ENCODE data around the gene UBE2E1.
A peak's percentile ranks its signal among the peaks of the same experiment; 100 is the strongest.

Gene UBE2E1

DNA sequence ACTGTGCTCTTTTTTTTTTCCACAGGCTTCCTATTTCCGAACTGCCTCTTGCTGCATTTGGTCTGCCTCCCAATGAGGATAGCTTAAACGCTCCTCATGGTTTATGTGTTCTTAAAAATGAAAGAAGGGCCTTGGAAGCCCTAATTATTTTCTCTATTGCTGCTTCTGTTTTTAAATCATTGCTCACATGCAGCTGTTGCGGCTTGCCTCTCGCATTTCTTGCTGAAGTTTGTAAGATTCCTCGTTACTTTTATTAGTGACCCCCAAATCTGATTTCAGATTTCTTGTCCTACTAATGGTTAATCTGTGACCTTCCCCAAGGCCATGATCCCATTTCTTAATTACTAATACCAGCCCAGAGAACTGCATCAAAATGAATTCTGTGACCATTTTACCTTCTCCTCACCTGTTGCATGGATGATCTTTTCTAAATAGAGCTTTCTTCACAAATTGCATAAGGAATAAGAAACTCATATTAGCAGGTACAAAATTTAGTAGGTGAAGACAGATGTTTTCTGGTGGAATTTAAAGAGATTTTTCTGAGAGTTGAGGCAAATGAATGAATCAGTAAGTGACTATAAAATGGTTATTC, 1.8 kb downstream of the UBE2E1 start:
- ATAC-seq (no peak), DNase-seq (ENCODE audit: low spot score in 2 of 2) (no peak)
- Mint-ChIP-seq H3K36me3 (peaks cover 44% of the 10 kb centered on the region), H3K4me1 (peaks cover 54% of the 10 kb centered on the region), H3K9me3 (no peaks in the 10 kb centered on the region), H3K27ac (peak overlapping the region; percentile 91), H3K4me3 (peak overlapping the region; percentile 82)

DNA sequence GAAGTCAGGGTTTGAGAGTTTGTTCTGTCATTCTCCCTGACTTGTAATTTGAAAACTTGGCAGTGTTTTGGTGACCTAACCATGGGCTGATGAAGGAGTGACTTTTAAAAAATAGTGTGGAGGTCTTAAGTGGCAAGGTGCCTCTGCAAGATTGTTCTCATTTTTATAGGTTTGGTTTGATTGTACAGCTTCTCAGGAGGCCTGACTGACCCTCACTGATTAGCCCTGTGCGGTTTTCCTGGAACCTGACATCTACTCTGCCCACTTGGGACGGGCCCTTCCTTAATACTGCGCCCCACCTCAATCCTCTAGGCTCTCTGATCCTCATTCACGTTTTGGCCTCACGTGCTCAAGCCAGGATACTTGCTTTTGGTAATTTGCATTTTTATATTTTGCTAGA, 2.8 kb downstream of the UBE2E1 start:
- Mint-ChIP-seq H3K4me3 (peak overlapping the region; percentile 82), H3K9me3 (no peaks in the 10 kb centered on the region), H3K27ac (peak overlapping the region; percentile 91), H3K36me3 (peaks cover 46% of the 10 kb centered on the region), H3K4me1 (peaks cover 58% of the 10 kb centered on the region)
- ATAC-seq (no peak), DNase-seq (ENCODE audit: low spot score in 2 of 2) (no peak)

DNA sequence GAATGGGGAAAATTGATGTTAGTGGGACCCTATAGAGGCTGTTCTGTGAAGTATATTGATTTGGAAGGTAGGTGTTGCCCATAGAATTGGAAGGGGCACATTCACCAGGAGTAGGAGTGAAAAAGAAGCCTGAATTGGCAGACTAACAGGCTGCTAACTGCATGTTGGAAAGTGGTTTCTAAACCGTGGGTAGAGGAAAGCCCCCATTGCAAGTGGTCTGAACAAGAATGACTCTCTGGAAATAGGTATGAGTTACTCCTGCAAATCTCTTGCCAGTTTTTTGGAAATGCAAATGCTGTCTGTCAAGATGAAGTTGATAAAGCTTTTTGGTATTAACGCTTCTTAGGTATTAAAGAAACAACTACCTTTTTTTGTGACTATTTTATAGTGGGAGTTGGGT, 3.5 kb downstream of the UBE2E1 start:
- Mint-ChIP-seq H3K9me3 (no peaks in the 10 kb centered on the region), H3K4me1 (peaks cover 58% of the 10 kb centered on the region), H3K4me3 (peak overlapping the region; percentile 82), H3K36me3 (peaks cover 46% of the 10 kb centered on the region), H3K27ac (peak overlapping the region; percentile 97)
- DNase-seq (ENCODE audit: low spot score in 2 of 2) (no peak), ATAC-seq (peak; percentile 35)

DNA sequence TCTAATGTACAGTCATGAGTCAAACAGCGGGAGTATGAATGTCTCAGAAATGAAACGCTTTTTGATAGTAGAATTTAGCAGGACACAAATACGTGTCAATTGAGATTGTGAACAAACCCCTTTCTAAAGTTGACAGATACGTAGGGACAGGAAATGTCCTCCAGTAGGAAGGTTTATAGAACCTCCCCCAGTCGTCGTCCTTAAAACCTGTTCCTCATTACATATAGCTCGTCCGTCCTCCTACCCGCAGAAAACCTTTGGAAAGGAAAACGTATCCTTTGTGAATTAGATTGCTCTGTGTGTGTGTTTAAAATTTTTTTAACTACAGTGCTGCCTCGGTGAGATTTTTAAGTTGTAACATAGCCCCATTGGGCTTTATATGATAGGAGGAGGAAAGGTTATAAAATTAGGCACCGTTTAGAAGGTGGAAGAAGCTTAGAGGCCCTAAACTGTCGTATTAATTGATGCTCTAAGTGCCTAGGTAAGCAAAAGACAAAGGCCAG, 4.1 kb downstream of the UBE2E1 start:
- Mint-ChIP-seq H3K4me3 (peak overlapping the region; percentile 82), H3K4me1 (peaks cover 58% of the 10 kb centered on the region), H3K9me3 (no peaks in the 10 kb centered on the region), H3K27ac (peak overlapping the region; percentile 97), H3K36me3 (peaks cover 46% of the 10 kb centered on the region)
- ATAC-seq (no peak), DNase-seq (ENCODE audit: low spot score in 2 of 2) (no peak)

DNA sequence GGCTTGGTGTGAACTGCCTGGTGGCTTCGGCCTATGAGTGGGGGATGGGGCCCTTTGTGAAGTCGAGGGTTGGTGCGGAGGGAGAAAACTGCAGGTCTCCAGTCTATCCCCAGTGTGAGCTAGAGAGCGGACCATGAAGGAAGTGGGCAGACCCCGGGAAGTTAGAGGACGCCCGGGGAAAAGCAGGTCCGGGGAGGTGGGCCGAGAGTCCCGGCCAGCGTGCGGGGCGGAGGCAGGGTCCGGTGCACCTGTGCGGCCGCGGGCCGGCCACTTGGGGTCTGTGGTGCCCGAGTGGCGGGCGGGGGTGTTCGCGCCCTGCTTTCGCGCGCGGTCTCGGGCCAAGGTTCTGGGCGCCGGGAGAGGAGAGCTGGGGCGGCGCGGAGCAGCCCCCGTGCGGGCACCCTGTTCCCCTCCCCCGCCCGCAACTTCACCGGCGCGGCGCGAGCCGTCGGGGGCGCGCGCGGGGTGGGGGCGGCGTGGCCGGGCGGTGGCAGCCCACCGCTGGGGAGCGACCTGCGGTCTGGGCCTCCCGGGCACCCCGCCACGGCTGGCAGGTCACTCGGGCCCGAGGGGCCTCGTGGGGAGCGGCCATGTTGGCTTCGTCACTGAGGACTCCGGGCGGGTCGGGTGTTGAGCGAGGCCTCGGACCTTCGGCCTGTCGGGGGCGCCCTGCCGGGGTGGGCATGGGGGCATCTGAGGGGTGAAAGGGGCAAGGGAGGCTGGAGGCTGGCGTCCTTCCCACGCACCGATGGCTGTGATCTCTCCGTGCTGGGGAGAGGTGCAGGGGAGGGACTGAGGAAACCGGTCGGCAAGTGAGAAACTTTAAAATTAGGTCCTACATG, 4.8 kb downstream of the UBE2E1 start:
- Mint-ChIP-seq H3K4me1 (peaks cover 59% of the 10 kb centered on the region), H3K36me3 (peaks cover 43% of the 10 kb centered on the region), H3K9me3 (no peaks in the 10 kb centered on the region), H3K27ac (peak overlapping the region; percentile 97), H3K4me3 (peak overlapping the region; percentile 82)
- DNase-seq (ENCODE audit: low spot score in 2 of 2) = peak; percentile 46 to 81
- ATAC-seq = peak; percentile 60

DNA sequence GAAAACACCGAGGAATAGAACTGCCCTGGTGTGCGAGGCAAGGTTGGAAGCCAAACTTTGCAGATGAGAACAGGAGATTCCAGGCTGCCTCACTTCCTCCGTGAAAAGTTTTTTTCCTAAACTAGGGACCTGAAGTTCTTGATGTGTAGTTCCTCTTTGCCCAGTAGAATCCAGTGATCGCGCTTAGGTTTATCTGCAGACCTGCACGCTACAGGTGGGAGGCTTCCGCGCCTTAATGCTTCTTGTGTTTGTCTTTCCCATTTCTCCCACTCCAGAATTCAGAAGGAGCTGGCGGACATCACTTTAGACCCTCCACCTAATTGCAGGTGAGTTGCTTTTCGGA, 5.4 kb downstream of the UBE2E1 start:
- DNase-seq (ENCODE audit: low spot score in 2 of 2) (no peak), ATAC-seq (no peak)
- no peaks in the 10 kb centered on the region for H3K9me3 Mint-ChIP-seq
- H3K4me3 Mint-ChIP-seq = peak overlapping the region; percentile 82
- peaks cover 58% of the 10 kb centered on the region for H3K4me1 Mint-ChIP-seq
- peak overlapping the region; percentile 97 for H3K27ac Mint-ChIP-seq
- peaks cover 39% of the 10 kb centered on the region for H3K36me3 Mint-ChIP-seq

DNA sequence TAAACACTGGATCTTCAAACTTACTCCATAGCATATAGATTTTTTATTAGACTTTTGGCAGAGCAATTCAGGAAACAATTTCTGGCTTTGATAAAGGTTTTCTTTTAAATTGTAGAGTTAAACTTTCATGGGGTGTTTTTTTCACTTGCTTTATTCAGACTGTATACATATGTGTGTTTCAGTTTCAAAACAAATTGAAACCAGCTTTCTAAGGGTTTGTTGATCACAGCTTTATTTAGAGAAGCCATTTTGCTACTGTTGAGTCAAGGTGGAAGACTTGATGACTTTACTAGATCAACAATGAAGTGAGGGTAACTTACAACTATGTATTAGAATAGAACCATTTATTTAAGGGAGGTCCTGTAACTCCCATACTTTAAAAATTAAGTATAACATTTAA, 6.2 kb downstream of the UBE2E1 start:
- Mint-ChIP-seq H3K4me1 (peaks cover 57% of the 10 kb centered on the region), H3K27ac (peak overlapping the region; percentile 97), H3K4me3 (peak overlapping the region; percentile 82), H3K9me3 (no peaks in the 10 kb centered on the region), H3K36me3 (peaks cover 39% of the 10 kb centered on the region)
- ATAC-seq (peak; percentile 78), DNase-seq (ENCODE audit: low spot score in 2 of 2) (no peak)

DNA sequence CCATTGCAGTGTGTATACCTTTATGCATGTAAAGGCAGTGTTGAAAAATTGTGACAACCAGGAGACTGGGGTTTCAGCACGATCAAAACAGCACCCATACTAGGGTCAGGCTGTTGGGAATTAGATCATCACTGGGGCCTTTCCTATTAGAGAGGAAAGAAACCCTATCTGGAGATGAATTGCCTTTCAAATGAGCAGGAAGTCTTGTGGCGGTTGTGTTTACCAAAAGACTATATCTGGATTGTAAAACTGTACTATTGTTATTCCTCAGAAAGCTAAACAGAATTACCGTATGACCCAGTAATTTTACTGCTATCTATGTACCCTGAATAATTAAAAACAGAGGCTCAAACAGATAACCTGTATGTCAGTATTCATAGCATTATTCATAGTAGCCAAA, 10.1 kb downstream of the UBE2E1 start:
- peaks cover 38% of the 10 kb centered on the region for H3K4me1 Mint-ChIP-seq
- peak; percentile 71 for ATAC-seq

DNA sequence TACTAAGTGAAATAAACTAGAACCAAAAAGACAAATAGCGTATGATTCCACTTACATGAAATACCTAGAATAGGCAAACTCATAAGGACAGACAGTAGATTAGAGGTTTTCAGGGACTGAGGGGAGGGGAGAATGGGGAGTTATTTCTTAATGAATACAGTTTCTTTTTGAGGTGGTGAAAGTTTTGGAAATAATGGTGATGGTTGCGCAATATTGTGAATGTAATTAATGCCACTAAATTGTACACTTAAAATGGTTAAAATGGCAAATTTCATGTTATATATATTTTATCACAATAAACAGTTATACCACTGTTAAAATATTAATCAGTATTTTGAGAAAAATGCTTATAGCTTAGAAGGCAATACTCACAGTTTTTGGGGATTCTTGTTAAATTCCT, 11.0 kb downstream of the UBE2E1 start:
- no peak for ATAC-seq
- H3K4me3 Mint-ChIP-seq = no peak overlapping the region
- peaks cover 16% of the 10 kb centered on the region for H3K36me3 Mint-ChIP-seq
- peaks cover 46% of the 10 kb centered on the region for H3K4me1 Mint-ChIP-seq
- no peak for DNase-seq (ENCODE audit: low spot score in 2 of 2)
- H3K27ac Mint-ChIP-seq = no peak overlapping the region
- no peaks in the 10 kb centered on the region for H3K9me3 Mint-ChIP-seq

More for the DNA sequence above, 10.1 kb downstream of the UBE2E1 start:
- no peak overlapping the region for H3K4me3 Mint-ChIP-seq
- peaks cover 24% of the 10 kb centered on the region for H3K36me3 Mint-ChIP-seq
- no peak overlapping the region for H3K27ac Mint-ChIP-seq
- no peaks in the 10 kb centered on the region for H3K9me3 Mint-ChIP-seq
- no peak for DNase-seq (ENCODE audit: low spot score in 2 of 2)

DNA sequence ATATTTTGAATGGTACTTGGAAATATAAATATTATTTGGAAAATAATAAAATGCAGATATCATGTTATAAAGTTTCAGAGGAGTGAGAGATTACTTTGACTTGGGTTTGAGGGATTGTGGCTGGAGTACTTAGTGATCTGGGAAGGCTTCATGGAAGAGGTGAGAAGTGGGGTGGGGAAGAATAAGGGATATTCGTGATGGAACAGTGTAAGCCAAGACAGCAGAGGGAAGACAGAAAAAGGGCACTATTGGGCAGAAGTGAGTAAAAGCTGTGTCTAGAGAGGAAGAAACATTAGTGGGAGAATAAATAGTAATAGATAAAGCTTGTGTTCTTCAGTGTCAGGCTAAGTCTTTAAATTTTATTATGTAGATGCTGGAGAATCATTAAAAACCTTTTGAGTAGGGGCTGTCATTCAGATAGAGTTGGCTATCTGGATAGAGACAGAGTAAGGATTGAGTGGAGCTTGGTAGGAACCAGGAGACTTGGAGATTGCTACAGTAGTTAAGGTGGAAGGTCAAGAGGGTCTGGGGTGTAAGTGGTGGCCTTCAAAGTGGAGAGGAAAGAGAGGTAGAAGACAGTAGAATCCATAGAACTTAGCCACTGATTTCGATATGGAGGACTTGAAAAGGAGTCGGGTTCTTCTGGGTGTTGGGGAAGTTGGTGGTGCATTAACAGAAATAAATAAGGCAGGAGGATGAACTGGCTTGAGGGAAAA, 11.9 kb downstream of the UBE2E1 start:
- DNase-seq (ENCODE audit: low spot score in 2 of 2) (no peak), ATAC-seq (no peak)
- Mint-ChIP-seq H3K27ac (no peak overlapping the region), H3K4me1 (peaks cover 41% of the 10 kb centered on the region), H3K9me3 (no peaks in the 10 kb centered on the region), H3K36me3 (peaks cover 6% of the 10 kb centered on the region), H3K4me3 (no peak overlapping the region)

DNA sequence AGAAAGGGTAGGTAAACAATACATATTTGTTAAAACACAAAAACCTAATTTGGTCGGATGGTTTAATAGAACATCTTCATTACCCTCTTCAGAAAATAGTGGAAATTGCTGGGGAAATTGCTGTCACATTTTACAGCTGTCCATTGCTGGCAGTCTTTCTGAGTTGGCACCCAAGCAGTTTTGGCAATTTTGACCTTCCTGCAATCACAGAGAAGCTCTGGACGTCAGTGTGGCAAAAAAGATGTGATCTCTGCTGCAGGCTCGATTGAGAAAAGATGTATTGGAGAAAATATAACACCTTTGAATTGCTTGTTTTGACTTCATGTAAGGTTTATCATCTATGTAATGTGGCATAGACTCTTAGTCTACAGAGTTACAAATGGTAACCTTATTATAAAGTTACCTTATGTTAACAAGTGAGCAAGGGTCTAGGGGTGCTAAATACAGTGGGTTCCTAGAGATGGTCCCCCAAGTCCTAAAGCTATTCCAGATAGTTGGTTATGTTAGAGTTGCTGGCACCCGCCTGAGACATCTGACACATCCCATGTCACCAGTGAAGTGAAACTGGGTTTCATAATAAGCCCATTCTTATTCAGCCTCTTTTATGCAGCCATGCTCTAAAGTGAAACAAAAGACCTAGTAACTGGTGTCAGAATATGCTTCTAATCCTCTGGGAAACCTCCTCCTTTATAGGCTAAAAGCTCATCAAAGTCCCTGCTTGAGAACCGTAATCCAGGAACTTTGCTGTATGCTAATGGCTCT, 14.0 kb downstream of the UBE2E1 start:
- Mint-ChIP-seq H3K27ac (no peak overlapping the region), H3K36me3 (peaks cover 5% of the 10 kb centered on the region), H3K4me1 (peaks cover 38% of the 10 kb centered on the region), H3K4me3 (no peak overlapping the region), H3K9me3 (no peaks in the 10 kb centered on the region)
- no peak for DNase-seq (ENCODE audit: low spot score in 2 of 2)
- ATAC-seq = peak; percentile 71

DNA sequence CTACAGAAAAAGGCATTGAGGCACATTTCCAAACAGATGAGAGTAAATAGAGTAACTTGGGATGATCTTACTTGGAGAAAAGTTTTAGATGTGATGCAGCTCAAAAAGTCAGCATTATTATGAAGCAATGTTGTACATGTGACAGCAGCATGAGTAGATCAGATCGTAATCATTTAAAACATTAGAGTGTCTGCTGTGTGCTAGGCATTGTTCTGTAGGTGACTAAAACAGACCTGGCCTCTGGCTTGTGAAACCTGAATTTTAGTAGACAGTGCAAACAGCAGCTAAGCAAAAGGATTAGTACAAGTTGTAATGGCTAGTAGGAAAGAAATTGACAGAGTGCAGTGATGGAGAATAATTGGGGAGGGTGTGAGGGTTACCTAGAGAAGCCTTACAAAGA, 15.1 kb downstream of the UBE2E1 start:
- peaks cover 37% of the 10 kb centered on the region for H3K4me1 Mint-ChIP-seq
- peak overlapping the region; percentile 10 for H3K27ac Mint-ChIP-seq
- DNase-seq (ENCODE audit: low spot score in 2 of 2) = no peak
- H3K36me3 Mint-ChIP-seq = peaks cover 5% of the 10 kb centered on the region
- ATAC-seq = no peak
- H3K9me3 Mint-ChIP-seq = no peaks in the 10 kb centered on the region
- no peak overlapping the region for H3K4me3 Mint-ChIP-seq

DNA sequence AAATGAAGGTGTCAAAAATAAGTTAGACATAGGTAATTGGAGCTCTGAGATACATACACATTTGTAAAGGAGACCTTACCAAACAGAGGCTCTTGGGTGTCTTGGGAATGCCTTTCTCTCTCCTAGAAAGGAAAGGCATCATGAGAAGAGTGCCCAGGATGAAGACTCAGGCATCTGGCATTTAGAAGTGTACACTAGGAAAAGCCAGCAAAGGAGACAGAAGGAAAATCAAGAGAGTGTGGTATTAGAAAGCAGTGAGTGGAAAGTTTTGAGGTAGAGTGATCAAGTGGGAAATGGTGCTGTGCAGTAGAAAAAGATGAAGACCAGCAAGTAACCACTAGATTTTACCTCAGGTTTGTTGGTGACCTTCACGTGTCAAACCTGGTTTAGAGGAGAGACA, 16.1 kb downstream of the UBE2E1 start:
- Mint-ChIP-seq H3K9me3 (no peaks in the 10 kb centered on the region), H3K36me3 (no peaks in the 10 kb centered on the region), H3K4me1 (peaks cover 44% of the 10 kb centered on the region), H3K27ac (peak overlapping the region; percentile 10), H3K4me3 (no peak overlapping the region)
- DNase-seq (ENCODE audit: low spot score in 2 of 2) (no peak), ATAC-seq (no peak)

DNA sequence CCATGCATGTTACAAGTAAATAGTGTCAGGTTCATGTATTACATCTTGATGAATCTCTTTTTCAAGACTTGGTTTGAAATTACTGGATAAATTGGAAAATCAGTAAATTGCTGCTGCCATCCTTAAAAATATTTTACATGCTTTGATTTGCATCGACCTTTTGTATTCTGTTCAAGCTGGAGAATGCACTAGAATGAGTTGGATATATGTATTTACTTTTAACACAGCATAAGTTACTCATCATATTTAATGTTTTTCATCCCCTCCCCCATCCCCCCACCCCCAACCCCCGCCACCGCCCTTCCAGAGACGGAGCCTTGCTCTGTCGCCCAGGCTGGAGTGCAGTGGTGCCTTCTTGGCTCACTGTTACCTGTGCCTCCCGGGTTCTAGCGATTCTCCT, 16.8 kb downstream of the UBE2E1 start:
- Mint-ChIP-seq H3K36me3 (no peaks in the 10 kb centered on the region), H3K4me1 (peaks cover 41% of the 10 kb centered on the region), H3K9me3 (no peaks in the 10 kb centered on the region), H3K4me3 (no peak overlapping the region), H3K27ac (no peak overlapping the region)
- DNase-seq (ENCODE audit: low spot score in 2 of 2) = no peak
- ATAC-seq = no peak

DNA sequence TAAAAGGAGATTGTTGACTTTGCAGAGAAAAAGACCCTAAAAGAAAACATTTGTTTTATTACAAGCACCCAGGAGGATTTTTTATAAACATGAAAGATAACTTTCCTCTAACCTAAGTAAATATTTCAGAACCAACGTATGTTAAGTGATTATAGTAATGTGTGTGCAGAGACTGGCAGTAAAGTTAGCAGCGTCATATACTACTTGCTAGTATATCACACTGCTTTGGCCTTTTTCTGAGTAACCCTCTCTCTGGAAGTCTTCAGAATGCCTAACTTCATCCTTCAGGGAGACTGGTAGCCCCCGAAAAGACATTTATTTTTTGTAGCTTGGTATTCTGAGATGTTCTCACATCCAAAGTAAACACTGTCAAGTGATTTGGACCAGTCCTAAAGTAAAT, 17.9 kb downstream of the UBE2E1 start:
- DNase-seq (ENCODE audit: low spot score in 2 of 2) (no peak), ATAC-seq (no peak)
- H3K27ac Mint-ChIP-seq = no peak overlapping the region
- no peaks in the 10 kb centered on the region for H3K9me3 Mint-ChIP-seq
- H3K36me3 Mint-ChIP-seq = no peaks in the 10 kb centered on the region
- peaks cover 38% of the 10 kb centered on the region for H3K4me1 Mint-ChIP-seq
- H3K4me3 Mint-ChIP-seq = no peak overlapping the region
